AG10803 (cell line): ENCODE data around the gene TRAPPC4.
A peak's percentile ranks its signal among the peaks of the same experiment; 100 is the strongest.

Experiments used
- DNase-seq: peaks from one replicate; pipeline ENCODE4 v3.0.0; 2010; ENCODE audit warnings: low read depth
- H3K4me3 ChIP-seq: 2 replicates; pipeline ENCODE4 v1.5.1; 2011; ENCODE audit warnings: mild to moderate bottlenecking, low read length, control low read depth
- CTCF ChIP-seq: conservative IDR thresholded peaks from 2 replicates; pipeline ENCODE4 v1.5.1; 2011; ENCODE audit warnings: mild to moderate bottlenecking, low read length, control low read depth, inconsistent platforms

TRAPPC4 gene

GRCh38 chr11:118998388-118998717 is 20.2 kb upstream of the TRAPPC4 start:
- DNase-seq: no peak
- TF ChIP-seq CTCF: no peak
- peak overlapping the region; percentile 68 for H3K4me3 ChIP-seq

- peak; percentile 63 for DNase-seq
- H3K4me3 ChIP-seq: peak overlapping the region; percentile 68
- TF ChIP-seq CTCF: no peak
Measured at GRCh38 chr11:118998822-118999221, 19.7 kb upstream of the TRAPPC4 start.

- peak; percentile 35 for DNase-seq
- TF ChIP-seq CTCF: no peak
- H3K4me3 ChIP-seq: no peak overlapping the region
Measured at GRCh38 chr11:119000906-119001305, 17.7 kb upstream of the TRAPPC4 start.

GRCh38 chr11:119006656-119007055 is 11.9 kb upstream of the TRAPPC4 start:
- DNase-seq: no peak
- no peak overlapping the region for H3K4me3 ChIP-seq
- no peak for TF ChIP-seq CTCF

GRCh38 chr11:119011476-119012053 is 7.0 kb upstream of the TRAPPC4 start:
- no peak overlapping the region for H3K4me3 ChIP-seq
- no peak for TF ChIP-seq CTCF
- no peak for DNase-seq

- no peak overlapping the region for H3K4me3 ChIP-seq
- no peak for DNase-seq
- no peak for TF ChIP-seq CTCF
Measured at GRCh38 chr11:119012629-119013170, 5.9 kb upstream of the TRAPPC4 start.

GRCh38 chr11:119014209-119014924 is 4.2 kb upstream of the TRAPPC4 start:
- H3K4me3 ChIP-seq: no peak overlapping the region
- no peak for TF ChIP-seq CTCF
- no peak for DNase-seq
